ENCODE results near the gene GUF1. TPM values are rescaled to one million over a fixed set of nuclear protein-coding genes. Genes with fewer than 3 reads are reported as not detected.
A peak's percentile ranks its signal among the peaks of the same experiment; 100 is the strongest.

GUF1 gene
- total and polyA plus RNA-seq, 2 of the 13 experiments (the other 11 are each of a cell fraction or from before 2014, with no cell fraction given), result 10.3 to 24.6 TPM

DNA sequence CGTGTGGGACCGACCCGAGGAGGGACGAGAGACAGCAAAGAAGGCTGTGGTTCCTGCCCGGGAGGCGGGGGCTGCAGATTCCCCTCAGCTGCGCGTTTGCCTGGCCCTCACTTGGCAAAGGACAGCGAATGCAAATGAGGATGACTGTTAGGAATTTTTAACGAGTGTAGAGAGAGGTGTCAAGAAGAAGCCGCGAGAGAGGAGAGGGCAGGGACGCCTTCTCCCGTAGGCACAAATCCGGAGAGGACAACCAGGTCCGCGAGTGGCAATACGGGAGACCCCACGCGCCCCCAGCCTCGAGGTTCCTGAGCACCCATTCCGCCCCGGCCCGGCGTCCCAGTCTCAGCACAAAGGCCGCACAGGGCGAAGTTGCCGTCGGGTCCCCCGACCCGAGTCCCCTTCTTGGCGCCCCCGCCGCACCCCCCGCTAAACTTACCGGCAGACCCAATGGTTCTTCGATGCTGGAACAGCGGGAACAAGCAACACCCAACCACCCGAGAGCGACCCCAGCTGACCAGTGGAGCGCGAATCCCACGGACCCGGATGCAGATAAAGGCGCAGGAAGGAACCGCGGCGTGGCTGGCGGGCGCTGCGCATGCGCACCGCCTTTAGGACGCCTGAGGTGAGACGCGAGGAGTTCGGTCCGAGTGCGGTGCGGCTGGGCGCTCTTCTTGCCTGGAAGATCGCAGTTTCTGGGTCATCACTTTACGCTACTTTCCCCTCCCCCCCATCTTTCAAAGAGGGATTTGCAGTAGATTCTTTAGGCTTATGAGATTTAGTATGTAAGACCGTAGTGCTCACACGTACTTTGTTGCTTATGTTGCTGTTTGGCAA is 48.0 kb downstream of the GUF1 start, which contains the start of gene GNPDA2 (continued):
- TF ChIP-seq, protein P1, sequence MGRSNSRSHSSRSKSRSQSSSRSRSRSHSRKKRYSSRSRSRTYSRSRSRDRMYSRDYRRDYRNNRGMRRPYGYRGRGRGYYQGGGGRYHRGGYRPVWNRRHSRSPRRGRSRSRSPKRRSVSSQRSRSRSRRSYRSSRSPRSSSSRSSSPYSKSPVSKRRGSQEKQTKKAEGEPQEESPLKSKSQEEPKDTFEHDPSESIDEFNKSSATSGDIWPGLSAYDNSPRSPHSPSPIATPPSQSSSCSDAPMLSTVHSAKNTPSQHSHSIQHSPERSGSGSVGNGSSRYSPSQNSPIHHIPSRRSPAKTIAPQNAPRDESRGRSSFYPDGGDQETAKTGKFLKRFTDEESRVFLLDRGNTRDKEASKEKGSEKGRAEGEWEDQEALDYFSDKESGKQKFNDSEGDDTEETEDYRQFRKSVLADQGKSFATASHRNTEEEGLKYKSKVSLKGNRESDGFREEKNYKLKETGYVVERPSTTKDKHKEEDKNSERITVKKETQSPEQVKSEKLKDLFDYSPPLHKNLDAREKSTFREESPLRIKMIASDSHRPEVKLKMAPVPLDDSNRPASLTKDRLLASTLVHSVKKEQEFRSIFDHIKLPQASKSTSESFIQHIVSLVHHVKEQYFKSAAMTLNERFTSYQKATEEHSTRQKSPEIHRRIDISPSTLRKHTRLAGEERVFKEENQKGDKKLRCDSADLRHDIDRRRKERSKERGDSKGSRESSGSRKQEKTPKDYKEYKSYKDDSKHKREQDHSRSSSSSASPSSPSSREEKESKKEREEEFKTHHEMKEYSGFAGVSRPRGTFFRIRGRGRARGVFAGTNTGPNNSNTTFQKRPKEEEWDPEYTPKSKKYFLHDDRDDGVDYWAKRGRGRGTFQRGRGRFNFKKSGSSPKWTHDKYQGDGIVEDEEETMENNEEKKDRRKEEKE (IDR thresholded peaks at IDR 0.05), result no peak
- TF ChIP-seq REL (CRISPR knock-in tag; conservative IDR thresholded peaks at IDR 0.05) (peak; percentile 65; the same call in 1 of the 2 replicates), RBM22 (optimal IDR thresholded peaks at IDR 0.05; ENCODE audit: low read length) (no peak), ZFP62 (CRISPR knock-in tag; IDR thresholded peaks at IDR 0.05) (no peak), ZNF124 (CRISPR knock-in tag; IDR thresholded peaks at IDR 0.05) (no peak), FIP1L1 (IDR thresholded peaks at IDR 0.05; ENCODE audit: borderline replicate concordance, insufficient read depth, low read depth, low read length) (no peak), TAF1 (CRISPR knock-in tag; IDR thresholded peaks at IDR 0.05) (peak; percentile 72; the same call in 1 of the 2 replicates), KDM6A (CRISPR knock-in tag; IDR thresholded peaks at IDR 0.05; ENCODE audit: low read depth) (no peak), TBL1XR1 (IDR thresholded peaks at IDR 0.05; ENCODE audit: borderline replicate concordance, low read length, partially characterized antibody) (no peak), ZZZ3 (CRISPR knock-in tag; IDR thresholded peaks at IDR 0.05; ENCODE audit: borderline replicate concordance) (peak; percentile 72; the same call in 1 of the 2 replicates), KDM3A (CRISPR knock-in tag; IDR thresholded peaks at IDR 0.05; ENCODE audit: low read depth) (peak; percentile 19; the same call in 1 of the 2 replicates), ZSCAN21 (CRISPR knock-in tag; IDR thresholded peaks at IDR 0.05; ENCODE audit: borderline replicate concordance) (peak; percentile 77; the same call in 1 of the 2 replicates), ZNF773 (CRISPR knock-in tag; IDR thresholded peaks at IDR 0.05; ENCODE audit: borderline replicate concordance) (no peak), ZNF768 (CRISPR knock-in tag; IDR thresholded peaks at IDR 0.05) (peak; percentile 53; the same call in 1 of the 2 replicates), ZFX (CRISPR knock-in tag; IDR thresholded peaks at IDR 0.05; ENCODE audit: low read depth) (peak; percentile 64), ZNF781 (CRISPR knock-in tag; IDR thresholded peaks at IDR 0.05; ENCODE audit: borderline replicate concordance, not compliant biosample characterization) (no peak), NFIC (IDR thresholded peaks at IDR 0.05; ENCODE audit: low read length) (no peak), FLYWCH1 (CRISPR knock-in tag; IDR thresholded peaks at IDR 0.05) (0 out of 2 replicates have a peak, but pooled peaks have one; percentile 54), CBX5 (CRISPR knock-in tag; IDR thresholded peaks at IDR 0.05; ENCODE audit: borderline replicate concordance) (peak; percentile 36; the same call in 1 of the 2 replicates), MED13 (CRISPR knock-in tag; IDR thresholded peaks at IDR 0.05) (peak; percentile 20; the same call in 1 of the 2 replicates)
- TF ChIP-seq, protein P2, sequence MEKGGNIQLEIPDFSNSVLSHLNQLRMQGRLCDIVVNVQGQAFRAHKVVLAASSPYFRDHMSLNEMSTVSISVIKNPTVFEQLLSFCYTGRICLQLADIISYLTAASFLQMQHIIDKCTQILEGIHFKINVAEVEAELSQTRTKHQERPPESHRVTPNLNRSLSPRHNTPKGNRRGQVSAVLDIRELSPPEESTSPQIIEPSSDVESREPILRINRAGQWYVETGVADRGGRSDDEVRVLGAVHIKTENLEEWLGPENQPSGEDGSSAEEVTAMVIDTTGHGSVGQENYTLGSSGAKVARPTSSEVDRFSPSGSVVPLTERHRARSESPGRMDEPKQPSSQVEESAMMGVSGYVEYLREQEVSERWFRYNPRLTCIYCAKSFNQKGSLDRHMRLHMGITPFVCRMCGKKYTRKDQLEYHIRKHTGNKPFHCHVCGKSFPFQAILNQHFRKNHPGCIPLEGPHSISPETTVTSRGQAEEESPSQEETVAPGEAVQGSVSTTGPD (CRISPR knock-in tag; IDR thresholded peaks at IDR 0.05), result no peak
- TF ChIP-seq, protein P3, sequence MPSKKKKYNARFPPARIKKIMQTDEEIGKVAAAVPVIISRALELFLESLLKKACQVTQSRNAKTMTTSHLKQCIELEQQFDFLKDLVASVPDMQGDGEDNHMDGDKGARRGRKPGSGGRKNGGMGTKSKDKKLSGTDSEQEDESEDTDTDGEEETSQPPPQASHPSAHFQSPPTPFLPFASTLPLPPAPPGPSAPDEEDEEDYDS (CRISPR knock-in tag; IDR thresholded peaks at IDR 0.05), result peak; percentile 90
- TF ChIP-seq, protein P4, sequence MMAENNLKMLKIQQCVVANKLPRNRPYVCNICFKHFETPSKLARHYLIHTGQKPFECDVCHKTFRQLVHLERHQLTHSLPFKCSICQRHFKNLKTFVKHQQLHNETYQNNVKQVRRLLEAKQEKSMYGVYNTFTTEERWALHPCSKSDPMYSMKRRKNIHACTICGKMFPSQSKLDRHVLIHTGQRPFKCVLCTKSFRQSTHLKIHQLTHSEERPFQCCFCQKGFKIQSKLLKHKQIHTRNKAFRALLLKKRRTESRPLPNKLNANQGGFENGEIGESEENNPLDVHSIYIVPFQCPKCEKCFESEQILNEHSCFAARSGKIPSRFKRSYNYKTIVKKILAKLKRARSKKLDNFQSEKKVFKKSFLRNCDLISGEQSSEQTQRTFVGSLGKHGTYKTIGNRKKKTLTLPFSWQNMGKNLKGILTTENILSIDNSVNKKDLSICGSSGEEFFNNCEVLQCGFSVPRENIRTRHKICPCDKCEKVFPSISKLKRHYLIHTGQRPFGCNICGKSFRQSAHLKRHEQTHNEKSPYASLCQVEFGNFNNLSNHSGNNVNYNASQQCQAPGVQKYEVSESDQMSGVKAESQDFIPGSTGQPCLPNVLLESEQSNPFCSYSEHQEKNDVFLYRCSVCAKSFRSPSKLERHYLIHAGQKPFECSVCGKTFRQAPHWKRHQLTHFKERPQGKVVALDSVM (CRISPR knock-in tag; IDR thresholded peaks at IDR 0.05), result no peak

Data from HepG2 (cell line).